Neural cell (in vitro differentiated cells): ENCODE results near the gene INTS4.
"Not testable (repeated sequence)": the region's sequence is repeated elsewhere in the genome, so short reads cannot be mapped to it uniquely, and the experiment has no call there.

Experiments used
- CTCF ChIP-seq: fragments of 450-650 bp; IDR thresholded peaks from 2 replicates; pipeline ENCODE4 v1.5.1; 2014; ENCODE audit warnings: antibody characterized with exemption, mild to moderate bottlenecking, moderate library complexity; ENCODE audit not compliant: poor library complexity, severe bottlenecking
- EZH2 ChIP-seq: fragments of 200-600, 300-800 bp; shearing (Covaris generic), sonication (generic); IDR thresholded peaks from 2 replicates; pipeline ENCODE4 v1.6.1; 2014; ENCODE audit warnings: antibody characterized with exemption, low read length, borderline replicate concordance, mild to moderate bottlenecking; ENCODE audit not compliant: insufficient read depth, poor library complexity, severe bottlenecking
- MXI1 ChIP-seq: fragments of 450-650 bp; conservative IDR thresholded peaks from 2 replicates; pipeline ENCODE4 v1.6.1; 2014; ENCODE audit warnings: antibody characterized with exemption, mild to moderate bottlenecking; ENCODE audit not compliant: poor library complexity, severe bottlenecking
- POLR2AphosphoS5 ChIP-seq: IDR thresholded peaks from 2 replicates; pipeline ENCODE4 v1.6.1; 2012
- RAD21 ChIP-seq: fragments of 450-650 bp; conservative IDR thresholded peaks from 2 replicates; pipeline ENCODE4 v1.6.1; 2014; ENCODE audit warnings: antibody characterized with exemption, mild to moderate bottlenecking, moderate library complexity
- TAF1 ChIP-seq: IDR thresholded peaks from 2 replicates; pipeline ENCODE4 v1.6.1; 2012; ENCODE audit warnings: low read depth

GRCh38 chr11:77910828-77911227 lies 83.6 kb downstream of the INTS4 start:
- TF ChIP-seq POLR2AphosphoS5, CTCF, MXI1, RAD21, TAF1, EZH2: not testable (repeated sequence)
